Stomach smooth muscle (tissue), 2 donors: ENCODE measurements around the gene TIMD4.
"Not testable (repeated sequence)": the region's sequence is repeated elsewhere in the genome, so short reads cannot be mapped to it uniquely, and the experiment has no call there.

Experiments used
- H3K27ac ChIP-seq: one replicate; pipeline ENCODE4 v1.7.0; 2013; ENCODE audit warnings: mild to moderate bottlenecking, low read length, inconsistent platforms
- H3K27me3 ChIP-seq, 2 donors: one replicate each; pipeline ENCODE4 v1.7.0; 2013; ENCODE audit warnings: low read length in 2 of 2; ENCODE audit not compliant: insufficient read depth in 2 of 2, control insufficient read depth in 1 of 2
- H3K36me3 ChIP-seq, 2 donors: one replicate each; pipeline ENCODE4 v1.7.0; 2013; ENCODE audit warnings: low read length in 2 of 2; ENCODE audit not compliant: control insufficient read depth in 2 of 2, insufficient read depth in 2 of 2
- H3K4me1 ChIP-seq: one replicate; pipeline ENCODE4 v1.7.0; 2013; ENCODE audit warnings: low read length; ENCODE audit not compliant: control insufficient read depth, insufficient read depth
- H3K4me3 ChIP-seq, 2 donors: one replicate each; pipeline ENCODE4 v1.7.0; 2013; ENCODE audit warnings: low read length in 2 of 2
- H3K9ac ChIP-seq, 2 donors: one replicate each; pipeline ENCODE4 v1.7.0; 2013; ENCODE audit warnings: low read length in 2 of 2, mild to moderate bottlenecking in 1 of 2
- H3K9me3 ChIP-seq, 2 donors: one replicate each; pipeline ENCODE4 v1.7.0; 2013; ENCODE audit warnings: low read length in 2 of 2; ENCODE audit not compliant: control insufficient read depth in 2 of 2
- donor health status: healthy.
- donor health status: Pancreatic carcinoma.

The TIMD4 gene

DNA sequence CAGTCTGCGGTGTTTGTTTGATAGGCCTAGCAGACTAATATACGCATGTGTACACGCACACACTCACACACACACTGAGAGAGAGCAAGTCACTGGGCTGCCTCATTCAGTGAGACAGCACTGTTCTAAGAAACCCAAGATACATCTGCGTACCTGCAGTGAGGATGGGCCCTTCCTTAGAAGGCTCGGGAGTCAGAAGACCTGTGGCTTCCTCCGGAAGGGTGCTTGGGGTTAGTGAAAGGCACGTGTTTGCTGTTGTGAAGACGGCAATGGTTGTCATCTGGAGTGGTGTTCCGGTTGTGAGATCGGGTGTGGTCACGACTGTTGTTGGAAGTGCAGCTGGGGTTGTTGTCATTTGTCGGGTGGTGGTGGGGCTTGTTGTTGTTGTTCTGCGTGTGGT lies 11.7 kb downstream of the TIMD4 start:
- Histone ChIP-seq H3K4me3 (no peak overlapping the region), H3K27me3 (no peaks in the 10 kb centered on the region), H3K4me1 (no peaks in the 10 kb centered on the region), H3K9ac (no peak overlapping the region), H3K27ac (no peak overlapping the region), H3K36me3 (no peaks in the 10 kb centered on the region), H3K9me3 (no peaks in the 10 kb centered on the region)

DNA sequence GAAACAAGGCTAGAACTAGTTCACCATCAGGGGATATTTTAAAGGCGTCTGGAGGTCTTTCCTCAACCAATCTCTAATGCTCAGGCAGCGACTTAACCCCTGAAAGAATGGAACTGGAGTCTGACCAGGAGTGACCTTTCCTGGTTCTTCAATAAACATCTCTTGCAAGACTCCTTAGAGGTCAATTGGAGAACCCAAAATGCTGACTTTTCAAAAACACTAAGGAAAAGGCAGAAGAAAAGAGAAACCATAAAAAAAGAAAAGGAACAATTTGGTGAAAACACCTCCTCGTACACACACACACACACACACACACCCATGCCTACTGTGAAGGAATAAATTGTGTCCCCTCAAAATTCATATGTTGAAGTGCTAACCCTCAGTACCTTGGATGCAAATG lies 12.3 kb downstream of the TIMD4 start:
- Histone ChIP-seq H3K4me1 (no peaks in the 10 kb centered on the region), H3K4me3 (no peak overlapping the region), H3K27ac (no peak overlapping the region), H3K9me3 (no peaks in the 10 kb centered on the region), H3K27me3 (no peaks in the 10 kb centered on the region), H3K9ac (no peak overlapping the region), H3K36me3 (no peaks in the 10 kb centered on the region)

DNA sequence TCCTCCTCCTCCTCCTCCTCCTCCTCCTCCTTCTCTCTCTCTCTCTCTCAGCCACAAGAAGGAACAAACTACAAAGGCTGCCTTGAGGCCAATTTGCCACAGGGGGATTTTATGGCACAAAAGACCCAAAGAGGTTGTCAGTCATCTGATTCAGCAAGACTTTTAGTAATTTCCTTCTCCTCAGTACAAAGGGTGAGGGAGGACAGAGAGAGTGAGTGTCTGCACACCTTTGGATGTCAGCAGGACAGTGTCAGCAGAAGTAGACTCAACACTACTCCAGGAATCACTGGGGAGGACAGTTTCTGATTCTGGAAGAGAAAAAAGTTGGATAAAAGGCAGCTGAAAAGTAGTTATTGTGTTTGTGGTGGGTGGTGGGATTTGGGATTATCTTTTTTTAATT lies 13.6 kb downstream of the TIMD4 start:
- Histone ChIP-seq H3K4me1 (no peaks in the 10 kb centered on the region), H3K36me3 (no peaks in the 10 kb centered on the region), H3K27ac (no peak overlapping the region), H3K4me3 (no peak overlapping the region), H3K27me3 (no peaks in the 10 kb centered on the region), H3K9ac (no peak overlapping the region), H3K9me3 (no peaks in the 10 kb centered on the region)

DNA sequence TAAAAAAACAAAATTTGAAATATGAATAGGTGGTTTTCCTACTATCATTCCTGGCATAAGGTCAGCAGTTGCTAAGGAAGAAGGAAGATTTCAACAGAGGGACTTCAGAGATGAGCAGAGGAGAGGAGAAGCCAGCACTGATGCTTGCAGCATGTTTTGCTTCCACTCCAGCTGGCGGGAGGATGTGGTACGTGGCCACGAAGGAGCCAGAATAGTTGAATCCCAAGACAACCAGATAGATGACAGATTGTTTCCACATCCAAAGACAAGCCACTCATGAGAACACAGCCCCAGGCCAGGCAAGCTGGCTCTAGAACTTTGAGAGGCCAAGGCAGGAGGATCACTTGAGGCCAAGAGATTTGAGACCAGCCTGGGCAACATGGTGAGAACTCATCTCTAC lies 15.1 kb downstream of the TIMD4 start:
- no peak overlapping the region for H3K27ac ChIP-seq
- no peaks in the 10 kb centered on the region for H3K27me3 ChIP-seq
- no peaks in the 10 kb centered on the region for H3K36me3 ChIP-seq
- H3K4me3 ChIP-seq: no peak overlapping the region
- H3K9ac ChIP-seq: no peak overlapping the region
- no peaks in the 10 kb centered on the region for H3K9me3 ChIP-seq
- H3K4me1 ChIP-seq: no peaks in the 10 kb centered on the region

DNA sequence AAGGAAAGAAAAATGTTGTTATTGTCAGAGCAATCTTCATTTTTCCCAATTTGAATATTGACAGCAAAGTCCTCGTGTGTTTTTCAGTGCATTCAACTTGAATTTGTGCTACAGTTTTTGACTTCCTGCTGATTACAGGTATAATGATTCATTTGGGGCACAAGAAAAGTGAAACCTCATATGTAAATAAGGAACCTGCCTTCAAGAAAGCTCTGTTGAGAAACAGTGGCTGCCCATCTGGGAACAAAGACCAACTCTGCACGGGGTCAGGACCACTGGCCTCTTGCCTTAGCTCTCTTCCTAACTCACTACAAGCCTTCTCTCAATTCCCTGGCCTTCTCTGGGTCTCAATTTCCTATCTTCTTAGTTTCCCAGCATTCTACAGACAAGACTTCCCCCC lies 21.0 kb downstream of the TIMD4 start:
- no peaks in the 10 kb centered on the region for H3K36me3 ChIP-seq
- H3K4me3 ChIP-seq: no peak overlapping the region
- no peaks in the 10 kb centered on the region for H3K27me3 ChIP-seq
- no peak overlapping the region for H3K27ac ChIP-seq
- H3K9me3 ChIP-seq: no peaks in the 10 kb centered on the region
- H3K9ac ChIP-seq: no peak overlapping the region
- no peaks in the 10 kb centered on the region for H3K4me1 ChIP-seq

DNA sequence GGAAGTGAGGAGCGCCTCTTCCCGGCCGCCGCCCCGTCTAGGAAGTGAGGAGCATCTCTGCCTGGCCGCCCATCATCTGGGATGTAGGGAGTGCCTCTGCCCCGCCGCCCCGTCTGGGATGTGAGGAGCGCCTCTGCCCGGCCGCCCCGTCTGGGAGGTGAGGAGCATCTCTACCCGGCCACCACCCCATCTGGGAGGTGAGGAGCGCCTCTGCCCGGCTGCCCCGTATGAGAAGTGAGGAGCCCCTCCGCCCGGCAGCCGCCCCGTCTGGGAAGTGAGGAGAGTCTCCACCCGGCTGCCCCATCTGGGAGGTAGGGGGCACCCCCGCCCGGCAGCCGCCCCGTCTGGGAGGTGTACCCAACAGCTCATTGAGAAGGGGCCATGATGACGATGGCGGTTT lies 22.6 kb downstream of the TIMD4 start:
- H3K4me3 ChIP-seq, H3K36me3 ChIP-seq, H3K27ac ChIP-seq, H3K9me3 ChIP-seq, H3K9ac ChIP-seq, H3K27me3 ChIP-seq, H3K4me1 ChIP-seq: not testable (repeated sequence)

DNA sequence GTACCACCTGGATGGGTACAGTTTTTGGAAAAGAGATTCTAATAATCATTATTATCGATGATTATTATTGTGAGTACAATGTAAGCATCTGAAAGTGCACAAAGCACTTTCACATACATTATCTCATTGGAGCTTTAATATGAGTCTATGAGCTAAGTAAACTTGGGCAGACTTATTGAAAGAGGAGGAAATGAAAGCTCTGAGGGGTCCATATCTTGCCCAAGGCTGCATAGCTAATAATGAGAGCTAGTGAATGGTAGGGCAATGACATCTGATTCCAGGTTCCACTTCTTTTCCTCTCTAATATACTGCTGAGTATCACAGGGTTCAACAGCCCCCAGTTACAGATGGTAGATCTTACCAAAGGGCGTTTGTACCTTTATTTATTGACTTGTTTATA lies 26.1 kb downstream of the TIMD4 start:
- no peak overlapping the region for H3K4me3 ChIP-seq
- no peak overlapping the region for H3K9ac ChIP-seq
- H3K27me3 ChIP-seq: no peaks in the 10 kb centered on the region
- H3K36me3 ChIP-seq: no peaks in the 10 kb centered on the region
- H3K9me3 ChIP-seq: no peaks in the 10 kb centered on the region
- no peak overlapping the region for H3K27ac ChIP-seq
- no peaks in the 10 kb centered on the region for H3K4me1 ChIP-seq

DNA sequence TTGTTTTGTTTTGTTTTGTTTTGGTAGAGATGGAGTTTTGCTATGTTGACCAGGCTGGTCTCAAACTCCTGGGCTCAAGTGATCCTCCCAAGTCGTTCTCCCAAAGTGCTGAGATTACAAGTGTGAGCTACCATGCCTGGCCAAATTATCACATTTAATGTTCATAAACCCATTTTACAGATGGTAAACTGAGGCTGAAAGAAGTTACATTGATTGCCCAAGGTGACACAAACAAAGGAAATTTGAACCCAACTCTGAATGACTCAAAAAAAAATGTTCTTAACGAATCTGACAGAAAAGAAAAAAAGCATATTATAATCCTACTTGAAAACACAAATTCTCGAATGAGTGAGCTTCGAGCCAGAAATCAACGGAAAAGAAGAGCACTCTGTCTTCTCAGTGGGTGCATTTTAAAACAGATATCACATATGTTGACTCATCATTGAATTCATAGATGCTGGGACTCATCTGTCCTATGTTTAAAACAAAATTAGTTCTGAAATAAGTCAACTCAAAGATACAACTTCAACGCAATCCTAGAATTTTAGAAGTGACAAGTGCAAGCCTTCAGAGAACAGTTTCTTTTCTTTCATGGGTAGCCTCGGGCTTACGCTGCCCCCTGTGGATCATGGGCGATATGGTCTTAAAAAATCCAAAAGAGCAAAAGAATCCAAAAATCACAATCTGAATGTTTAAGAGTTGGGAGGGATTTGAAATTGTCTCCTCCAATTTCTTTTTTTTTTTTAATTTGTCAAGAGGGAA lies 28.4 kb downstream of the TIMD4 start:
- Histone ChIP-seq H3K36me3 (no peaks in the 10 kb centered on the region), H3K4me3 (no peak overlapping the region), H3K27ac (no peak overlapping the region), H3K9me3 (peaks cover 0 to 3% of the 10 kb centered on the region in 2 donors), H3K4me1 (no peaks in the 10 kb centered on the region), H3K9ac (no peak overlapping the region), H3K27me3 (no peaks in the 10 kb centered on the region)

DNA sequence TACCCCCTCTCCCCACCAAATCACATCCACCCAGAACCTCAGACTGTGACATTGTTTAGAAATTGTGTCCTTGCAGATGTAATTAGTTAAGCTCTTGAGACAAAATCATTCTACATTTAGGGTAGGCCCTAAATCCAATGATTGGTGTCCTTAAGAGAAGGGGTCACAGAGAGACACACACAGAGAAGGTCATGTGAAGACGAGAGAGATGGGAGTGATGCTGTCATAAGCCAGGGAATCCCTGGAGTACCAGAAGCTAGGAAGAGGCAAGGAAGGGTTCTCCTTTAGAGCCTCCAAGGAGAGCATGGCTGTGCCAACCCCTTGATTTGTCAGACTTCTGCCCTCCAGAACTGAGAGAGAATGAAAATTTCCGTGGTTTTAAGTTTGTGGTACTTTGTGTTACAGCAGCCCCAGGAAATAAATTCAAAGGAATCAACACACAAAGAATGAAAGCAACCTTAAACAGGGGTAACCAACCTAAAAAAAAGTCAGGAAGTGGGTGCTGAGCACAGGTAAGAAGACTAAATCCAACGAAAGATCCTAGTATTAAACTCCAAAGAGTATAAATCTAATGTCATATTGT lies 33.6 kb downstream of the TIMD4 start:
- Histone ChIP-seq H3K4me3 (no peak overlapping the region), H3K27me3 (no peaks in the 10 kb centered on the region), H3K9me3 (peaks cover 0 to 7% of the 10 kb centered on the region in 2 donors), H3K36me3 (no peaks in the 10 kb centered on the region), H3K9ac (no peak overlapping the region), H3K4me1 (no peaks in the 10 kb centered on the region), H3K27ac (no peak overlapping the region)

DNA sequence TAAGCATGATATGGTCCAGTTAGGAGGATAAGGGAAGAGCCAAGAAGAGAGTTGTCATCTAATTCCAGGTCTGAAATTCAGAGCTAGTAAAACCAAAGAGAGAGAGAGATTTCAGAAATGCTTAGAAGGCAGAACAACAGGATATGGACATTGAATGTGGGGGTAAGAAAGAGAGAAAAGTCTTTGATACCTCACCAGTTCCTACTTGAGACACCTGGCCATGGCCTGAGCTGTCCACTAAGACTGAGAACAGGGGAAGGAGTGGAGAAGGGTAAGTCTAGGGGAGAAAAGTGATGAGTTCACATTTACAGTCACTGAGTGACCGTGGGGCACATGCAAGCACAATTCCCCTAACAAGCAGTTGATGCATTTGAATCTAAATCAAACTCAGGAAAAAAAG lies 35.5 kb downstream of the TIMD4 start:
- Histone ChIP-seq H3K4me3 (no peak overlapping the region), H3K27ac (no peak overlapping the region), H3K4me1 (no peaks in the 10 kb centered on the region), H3K9ac (no peak overlapping the region), H3K9me3 (peaks cover 0 to 7% of the 10 kb centered on the region in 2 donors), H3K27me3 (no peaks in the 10 kb centered on the region), H3K36me3 (no peaks in the 10 kb centered on the region)

DNA sequence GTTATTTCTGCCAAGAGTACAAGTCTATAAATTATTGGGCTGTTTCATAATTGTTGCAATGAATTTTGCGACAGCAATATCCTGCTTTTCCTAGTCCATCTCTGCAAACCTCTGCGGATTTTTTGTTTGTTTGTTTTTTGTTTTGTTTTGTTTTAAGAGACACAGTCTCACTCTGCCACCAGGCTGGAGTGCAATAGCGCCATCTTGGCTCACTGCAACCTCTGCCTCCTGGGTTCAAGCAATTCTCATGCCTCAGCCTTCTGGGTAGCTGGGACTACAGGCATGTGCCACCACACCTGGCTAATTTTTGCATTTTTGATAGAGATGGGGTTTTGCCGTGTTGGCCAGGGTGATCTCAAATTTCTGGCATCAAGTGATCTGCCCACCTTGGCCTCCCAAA lies 37.3 kb downstream of the TIMD4 start:
- not testable (repeated sequence) for H3K9me3 ChIP-seq, H3K4me3 ChIP-seq, H3K9ac ChIP-seq, H3K27ac ChIP-seq, H3K4me1 ChIP-seq, H3K36me3 ChIP-seq, H3K27me3 ChIP-seq
